ENCODE results near the gene CUX1. TPM values are rescaled to one million over a fixed set of nuclear protein-coding genes. Genes with fewer than 3 reads are reported as not detected.
A peak's percentile ranks its signal among the peaks of the same experiment; 100 is the strongest.

Gene CUX1
- total RNA-seq, 2 donors from 2014 or later: 12.0 to 13.8 TPM

- H3K27ac Mint-ChIP-seq: no peak overlapping the region
- no peaks in the 10 kb centered on the region for H3K9me3 Mint-ChIP-seq
- no peak overlapping the region for H3K4me3 Mint-ChIP-seq
- no peaks in the 10 kb centered on the region for H3K4me1 Mint-ChIP-seq
- peaks cover 14% of the 10 kb centered on the region for H3K36me3 Mint-ChIP-seq (ENCODE audit: low read depth)
- ATAC-seq (replicated peaks): no peak
- H3K27me3 Mint-ChIP-seq: no peaks in the 10 kb centered on the region
These were observed 393.4 kb downstream of the CUX1 start for GRCh38 chr7:102210787-102211186.

- no peaks in the 10 kb centered on the region for H3K27me3 Mint-ChIP-seq
- ATAC-seq (replicated peaks): no peak
These were observed 394.4 kb downstream of the CUX1 start for GRCh38 chr7:102211590-102212550.

GRCh38 chr7:102214477-102215072 lies 397.1 kb downstream of the CUX1 start:
- H3K27ac Mint-ChIP-seq: no peak overlapping the region
- no peak for ATAC-seq (replicated peaks)
- H3K9me3 Mint-ChIP-seq: no peaks in the 10 kb centered on the region
- H3K4me3 Mint-ChIP-seq: no peak overlapping the region
- H3K27me3 Mint-ChIP-seq: no peaks in the 10 kb centered on the region
- peaks cover 5% of the 10 kb centered on the region for H3K36me3 Mint-ChIP-seq (ENCODE audit: low read depth)
- H3K4me1 Mint-ChIP-seq: peaks cover 5% of the 10 kb centered on the region

More at GRCh38 chr7:102211590-102212550, 394.4 kb downstream of the CUX1 start:
- no peak overlapping the region for H3K27ac Mint-ChIP-seq
- H3K4me1 Mint-ChIP-seq: peaks cover 4% of the 10 kb centered on the region
- H3K4me3 Mint-ChIP-seq: no peak overlapping the region
- peaks cover 5% of the 10 kb centered on the region for H3K36me3 Mint-ChIP-seq (ENCODE audit: low read depth)
- H3K9me3 Mint-ChIP-seq: no peaks in the 10 kb centered on the region

GRCh38 chr7:102215256-102215655 lies 397.8 kb downstream of the CUX1 start:
- H3K27ac Mint-ChIP-seq: no peak overlapping the region

GRCh38 chr7:102215711-102216110 lies 398.3 kb downstream of the CUX1 start:
- no peaks in the 10 kb centered on the region for H3K9me3 Mint-ChIP-seq
- ATAC-seq (replicated peaks): no peak
- no peak overlapping the region for H3K27ac Mint-ChIP-seq
- H3K36me3 Mint-ChIP-seq (ENCODE audit: low read depth): peaks cover 5% of the 10 kb centered on the region
- no peak overlapping the region for H3K4me3 Mint-ChIP-seq
- peaks cover 5% of the 10 kb centered on the region for H3K4me1 Mint-ChIP-seq
- H3K27me3 Mint-ChIP-seq: no peaks in the 10 kb centered on the region

More at GRCh38 chr7:102215256-102215655, 397.8 kb downstream of the CUX1 start:
- no peaks in the 10 kb centered on the region for H3K9me3 Mint-ChIP-seq
- no peak overlapping the region for H3K4me3 Mint-ChIP-seq
- H3K4me1 Mint-ChIP-seq: peaks cover 5% of the 10 kb centered on the region
- peaks cover 5% of the 10 kb centered on the region for H3K36me3 Mint-ChIP-seq (ENCODE audit: low read depth)
- ATAC-seq (replicated peaks): no peak
- no peaks in the 10 kb centered on the region for H3K27me3 Mint-ChIP-seq

- Mint-ChIP-seq H3K36me3 (ENCODE audit: low read depth) (peaks cover 5% of the 10 kb centered on the region), H3K27me3 (no peaks in the 10 kb centered on the region), H3K27ac (peak overlapping the region; percentile 78), H3K9me3 (no peaks in the 10 kb centered on the region), H3K4me1 (peaks cover 5% of the 10 kb centered on the region), H3K4me3 (no peak overlapping the region)
- ATAC-seq (replicated peaks): no peak
These were observed 399.3 kb downstream of the CUX1 start for GRCh38 chr7:102216573-102217314.

GRCh38 chr7:102220229-102220850 lies 402.9 kb downstream of the CUX1 start:
- no peaks in the 10 kb centered on the region for H3K27me3 Mint-ChIP-seq
- H3K4me3 Mint-ChIP-seq: no peak overlapping the region
- no peak for ATAC-seq (replicated peaks)
- peaks cover 5% of the 10 kb centered on the region for H3K4me1 Mint-ChIP-seq
- no peaks in the 10 kb centered on the region for H3K9me3 Mint-ChIP-seq
- peaks cover 5% of the 10 kb centered on the region for H3K36me3 Mint-ChIP-seq (ENCODE audit: low read depth)
- H3K27ac Mint-ChIP-seq: no peak overlapping the region

- H3K9me3 Mint-ChIP-seq: no peaks in the 10 kb centered on the region
- peaks cover 5% of the 10 kb centered on the region for H3K36me3 Mint-ChIP-seq (ENCODE audit: low read depth)
- ATAC-seq (replicated peaks): no peak
- H3K4me1 Mint-ChIP-seq: peaks cover 5% of the 10 kb centered on the region
- no peak overlapping the region for H3K27ac Mint-ChIP-seq
- no peaks in the 10 kb centered on the region for H3K27me3 Mint-ChIP-seq
- H3K4me3 Mint-ChIP-seq: no peak overlapping the region
These were observed 403.8 kb downstream of the CUX1 start for GRCh38 chr7:102220960-102221800.

GRCh38 chr7:102221961-102222360 lies 404.5 kb downstream of the CUX1 start:
- H3K9me3 Mint-ChIP-seq: no peaks in the 10 kb centered on the region
- no peak for ATAC-seq (replicated peaks)
- H3K4me1 Mint-ChIP-seq: peaks cover under 1% of the 10 kb centered on the region
- H3K4me3 Mint-ChIP-seq: no peak overlapping the region
- H3K27me3 Mint-ChIP-seq: no peaks in the 10 kb centered on the region
- H3K36me3 Mint-ChIP-seq (ENCODE audit: low read depth): peaks cover 3% of the 10 kb centered on the region
- no peak overlapping the region for H3K27ac Mint-ChIP-seq

GRCh38 chr7:102222445-102222844 lies 405.0 kb downstream of the CUX1 start:
- Mint-ChIP-seq H3K4me3 (no peak overlapping the region), H3K27ac (no peak overlapping the region), H3K36me3 (ENCODE audit: low read depth) (peaks cover 6% of the 10 kb centered on the region), H3K27me3 (no peaks in the 10 kb centered on the region), H3K9me3 (no peaks in the 10 kb centered on the region), H3K4me1 (no peaks in the 10 kb centered on the region)
- no peak for ATAC-seq (replicated peaks)

GRCh38 chr7:102223184-102223583 lies 405.8 kb downstream of the CUX1 start:
- Mint-ChIP-seq H3K9me3 (no peaks in the 10 kb centered on the region), H3K4me3 (no peak overlapping the region), H3K4me1 (no peaks in the 10 kb centered on the region), H3K36me3 (ENCODE audit: low read depth) (peaks cover 13% of the 10 kb centered on the region), H3K27me3 (no peaks in the 10 kb centered on the region), H3K27ac (no peak overlapping the region)
- no peak for ATAC-seq (replicated peaks)

- peaks cover 23% of the 10 kb centered on the region for H3K36me3 Mint-ChIP-seq (ENCODE audit: low read depth)
- no peak for ATAC-seq (replicated peaks)
- no peaks in the 10 kb centered on the region for H3K9me3 Mint-ChIP-seq
These were observed 407.6 kb downstream of the CUX1 start for GRCh38 chr7:102225025-102225424.

GRCh38 chr7:102227371-102227770 lies 409.9 kb downstream of the CUX1 start:
- Mint-ChIP-seq H3K27ac (no peak overlapping the region), H3K9me3 (no peaks in the 10 kb centered on the region), H3K36me3 (ENCODE audit: low read depth) (peaks cover 26% of the 10 kb centered on the region), H3K4me1 (no peaks in the 10 kb centered on the region), H3K27me3 (no peaks in the 10 kb centered on the region), H3K4me3 (no peak overlapping the region)
- ATAC-seq (replicated peaks): no peak

More at GRCh38 chr7:102225025-102225424, 407.6 kb downstream of the CUX1 start:
- Mint-ChIP-seq H3K4me1 (no peaks in the 10 kb centered on the region), H3K27ac (no peak overlapping the region), H3K27me3 (no peaks in the 10 kb centered on the region), H3K4me3 (no peak overlapping the region)

All from activated T-helper 17 cell treated with anti-CD3 and anti-CD28 coated beads, Interleukin-2, amount 50 U/mL, for 72 hours (primary cell).